ENCODE measurements around the gene KCNK10. TPM values are rescaled to one million over a fixed set of nuclear protein-coding genes. Genes with fewer than 3 reads are reported as not detected.

KCNK10 gene
- total and polyA plus RNA-seq, 7 donors: under 0.01 TPM; not detected in 6

DNA sequence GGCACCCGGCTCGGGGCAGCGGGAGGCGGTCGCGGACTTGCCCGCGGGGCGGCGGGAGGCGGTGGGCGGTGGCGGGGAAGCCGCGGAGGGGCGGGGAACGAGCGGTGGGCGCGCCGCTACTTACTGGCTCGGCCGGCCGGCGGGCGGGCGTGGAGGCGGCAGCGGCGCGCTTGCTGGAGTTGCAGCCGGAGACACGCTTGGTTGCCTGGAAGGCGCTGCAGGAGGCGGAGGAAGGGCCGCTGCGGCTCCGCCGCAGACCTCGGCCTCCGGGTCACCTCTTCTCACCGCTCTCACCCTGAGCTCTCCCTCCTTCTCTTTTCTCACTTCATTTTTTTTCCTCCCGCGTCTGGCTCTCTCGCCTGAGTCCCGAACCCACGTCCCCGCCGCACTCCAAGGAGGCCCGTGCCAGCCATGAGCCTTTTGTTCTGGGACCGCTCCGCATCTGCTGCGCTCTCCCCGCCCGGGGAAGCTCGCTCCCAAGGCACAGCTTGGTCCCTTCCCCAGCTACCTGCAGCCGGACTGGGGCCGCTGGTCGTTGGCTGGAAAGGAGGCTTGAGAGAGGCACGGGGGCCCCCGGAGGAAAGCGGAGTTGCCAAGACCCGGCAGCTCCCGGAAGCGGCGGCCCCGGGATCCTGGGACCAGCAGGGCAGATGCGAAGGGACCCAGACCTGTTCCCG lies 592 bp upstream of the KCNK10 start:
- H3K9me3 ChIP-seq: no peaks in the 10 kb centered on the region
- no peak for DNase-seq
- H3K4me1 ChIP-seq: no peaks in the 10 kb centered on the region
- no peaks in the 10 kb centered on the region for H3K36me3 ChIP-seq (ENCODE audit: insufficient read depth in 1 of 2, low read depth in 1 of 2)
- no peak overlapping the region for H3K27ac ChIP-seq
- intact Hi-C loops (cut with DNase I): no loop called here
- WGBS, 3 donors: 0 to 1% (median 0%) methylated on average over 34 to 69 of the region's 69 CpGs
- ATAC-seq: no peak
- TF ChIP-seq, protein P1, sequence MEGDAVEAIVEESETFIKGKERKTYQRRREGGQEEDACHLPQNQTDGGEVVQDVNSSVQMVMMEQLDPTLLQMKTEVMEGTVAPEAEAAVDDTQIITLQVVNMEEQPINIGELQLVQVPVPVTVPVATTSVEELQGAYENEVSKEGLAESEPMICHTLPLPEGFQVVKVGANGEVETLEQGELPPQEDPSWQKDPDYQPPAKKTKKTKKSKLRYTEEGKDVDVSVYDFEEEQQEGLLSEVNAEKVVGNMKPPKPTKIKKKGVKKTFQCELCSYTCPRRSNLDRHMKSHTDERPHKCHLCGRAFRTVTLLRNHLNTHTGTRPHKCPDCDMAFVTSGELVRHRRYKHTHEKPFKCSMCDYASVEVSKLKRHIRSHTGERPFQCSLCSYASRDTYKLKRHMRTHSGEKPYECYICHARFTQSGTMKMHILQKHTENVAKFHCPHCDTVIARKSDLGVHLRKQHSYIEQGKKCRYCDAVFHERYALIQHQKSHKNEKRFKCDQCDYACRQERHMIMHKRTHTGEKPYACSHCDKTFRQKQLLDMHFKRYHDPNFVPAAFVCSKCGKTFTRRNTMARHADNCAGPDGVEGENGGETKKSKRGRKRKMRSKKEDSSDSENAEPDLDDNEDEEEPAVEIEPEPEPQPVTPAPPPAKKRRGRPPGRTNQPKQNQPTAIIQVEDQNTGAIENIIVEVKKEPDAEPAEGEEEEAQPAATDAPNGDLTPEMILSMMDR (IDR thresholded peaks at IDR 0.05): no peak
- peak overlapping the region; percentile 44 for H3K4me3 ChIP-seq
- H3K27me3 ChIP-seq (ENCODE audit: insufficient read depth in 3 of 3, low read length in 2 of 3): peaks cover 0 to 86% (median 26%) of the 10 kb centered on the region in 3 donors

DNA sequence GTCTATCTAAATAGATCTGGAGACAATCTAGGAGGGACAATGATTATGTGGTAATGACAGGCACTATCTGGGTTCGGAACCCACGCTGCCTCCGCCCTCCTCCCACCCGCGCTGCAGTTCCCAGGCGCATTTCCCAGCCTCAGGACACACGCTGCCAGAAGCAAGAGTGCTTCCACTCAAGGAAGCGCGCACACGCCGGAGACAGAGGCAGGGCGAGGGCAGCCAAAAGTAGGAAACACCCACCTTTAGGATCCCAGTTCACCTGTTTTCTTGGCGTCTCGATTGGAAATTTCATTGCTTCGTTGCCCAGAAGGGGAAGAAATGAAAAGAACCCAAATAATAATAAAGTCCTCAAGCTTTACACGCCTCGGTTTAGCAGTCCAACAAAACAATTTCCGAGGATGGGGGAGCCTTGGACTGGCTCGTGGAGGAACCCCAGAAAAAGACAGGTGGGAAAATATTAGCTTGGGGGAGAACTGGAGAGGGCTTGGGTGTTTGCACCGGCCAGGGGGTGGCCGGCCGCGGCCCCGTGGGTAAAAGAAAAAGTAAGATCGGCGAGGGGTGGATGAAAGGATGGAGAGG lies 474 bp downstream of the KCNK10 start:
- TF ChIP-seq, protein P1 (IDR thresholded peaks at IDR 0.05): no peak
- Histone ChIP-seq H3K9me3 (no peaks in the 10 kb centered on the region), H3K36me3 (ENCODE audit: insufficient read depth in 1 of 2, low read depth in 1 of 2) (no peaks in the 10 kb centered on the region), H3K27ac (no peak overlapping the region), H3K4me3 (peak overlapping the region; percentile 44), H3K27me3 (ENCODE audit: insufficient read depth in 3 of 3, low read length in 2 of 3) (peaks cover 0 to 78% (median 26%) of the 10 kb centered on the region in 3 donors), H3K4me1 (no peaks in the 10 kb centered on the region)
- ATAC-seq (no peak), DNase-seq (no peak)
- WGBS, 3 donors: 1% methylated on average over 26 of the region's 26 CpGs
- intact Hi-C loops (cut with DNase I): no loop called here

DNA sequence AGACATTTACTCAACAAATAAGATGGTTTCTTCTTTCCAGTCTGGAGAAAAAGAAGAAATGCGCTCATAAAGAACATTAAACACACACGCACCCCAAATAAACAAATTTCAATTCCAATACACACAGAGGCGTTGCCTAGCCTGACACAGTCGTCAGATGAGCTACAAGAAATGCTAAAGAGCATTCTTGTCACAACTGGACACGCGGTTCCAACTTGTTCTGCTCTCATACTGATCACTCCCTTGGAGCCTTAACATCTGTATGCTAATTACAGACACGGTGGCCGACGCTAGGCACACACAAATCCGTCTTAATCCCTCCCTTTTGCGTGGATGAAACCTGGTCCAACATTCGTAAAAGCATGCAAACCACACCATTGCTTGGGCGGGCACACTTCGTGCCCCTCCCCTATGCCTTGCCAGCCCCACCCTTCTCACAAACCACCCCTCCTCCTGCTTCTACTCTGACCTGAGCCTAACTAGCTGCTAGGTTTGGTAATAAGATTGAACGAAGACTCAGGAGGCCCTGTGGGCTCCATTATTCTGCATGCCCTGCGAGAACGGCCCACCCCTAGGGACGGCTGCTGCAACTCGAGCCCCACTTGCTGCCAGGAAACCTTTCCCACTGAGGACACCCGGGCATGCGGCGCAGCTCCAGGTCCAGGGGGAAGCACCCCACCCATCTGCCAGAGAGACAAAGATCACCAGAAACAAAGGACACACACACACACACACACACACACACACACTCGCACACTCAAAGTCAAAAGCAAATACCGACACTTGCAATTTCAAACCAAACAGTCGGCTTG lies 1.2 kb downstream of the KCNK10 start:
- intact Hi-C loops (cut with DNase I): no loop called here
- DNase-seq (no peak), ATAC-seq (no peak)
- WGBS, 3 donors: 12 to 13% (median 12%) methylated on average over 25 of the region's 25 CpGs
- Histone ChIP-seq H3K9me3 (no peaks in the 10 kb centered on the region), H3K36me3 (ENCODE audit: insufficient read depth in 1 of 2, low read depth in 1 of 2) (no peaks in the 10 kb centered on the region), H3K4me3 (no peak overlapping the region), H3K27me3 (ENCODE audit: insufficient read depth in 3 of 3, low read length in 2 of 3) (peaks cover 0 to 72% (median 23%) of the 10 kb centered on the region in 3 donors), H3K27ac (no peak overlapping the region), H3K4me1 (no peaks in the 10 kb centered on the region)
- TF ChIP-seq, protein P1 (IDR thresholded peaks at IDR 0.05): no peak

DNA sequence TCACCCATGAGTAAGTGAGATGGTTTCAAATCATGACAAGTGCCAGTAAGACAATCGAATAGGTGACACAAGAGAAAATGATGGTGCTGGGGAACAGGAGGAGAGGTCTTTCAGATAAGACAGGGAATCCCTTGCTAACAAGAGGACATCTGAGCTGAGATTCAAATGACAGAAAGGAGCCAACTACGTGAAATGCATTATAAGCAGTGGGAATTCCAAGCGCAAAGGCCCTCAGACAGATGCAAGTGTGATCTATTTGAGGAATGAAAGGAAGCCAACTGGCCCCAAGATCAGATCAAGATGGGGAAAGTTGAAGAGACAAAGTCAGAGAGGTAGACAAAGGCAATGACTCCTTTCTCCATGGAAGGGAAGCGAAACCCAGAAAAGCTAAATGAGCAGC lies 4.7 kb downstream of the KCNK10 start:
- no peak for DNase-seq
- no peak overlapping the region for H3K27ac ChIP-seq
- H3K27me3 ChIP-seq (ENCODE audit: insufficient read depth in 3 of 3, low read length in 2 of 3): peaks cover 0 to 40% (median 5%) of the 10 kb centered on the region in 3 donors
- TF ChIP-seq, protein P1 (IDR thresholded peaks at IDR 0.05): no peak
- intact Hi-C loops (cut with DNase I): no loop called here
- no peaks in the 10 kb centered on the region for H3K4me1 ChIP-seq
- no peak for ATAC-seq
- WGBS, 3 donors: 65 to 77% (median 69%) methylated on average over 4 of the region's 4 CpGs
- H3K4me3 ChIP-seq: no peak overlapping the region
- no peaks in the 10 kb centered on the region for H3K36me3 ChIP-seq (ENCODE audit: insufficient read depth in 1 of 2, low read depth in 1 of 2)
- no peaks in the 10 kb centered on the region for H3K9me3 ChIP-seq
